K562 (cell line): Measurements from ENCODE around the gene SOCS7. TPM values are rescaled to one million over a fixed set of nuclear protein-coding genes. Genes with fewer than 3 reads are reported as not detected.

Source experiments
- ATAC-seq: fragments of 200-7000 bp; cut with Tn5 transposase; 3 replicates; pipeline ENCODE4 v1.9.1; 2020; ENCODE audit warnings: moderate library complexity
- BruUV-seq: library from RNA; stranded (reverse); fragments of 400-500 nt; replicated peaks from 2 replicates; lab custom pipeline; 2021; lab: Mats Ljungman, UMichigan
- CTCF ChIA-PET: fragments of 300-600 bp; formaldehyde crosslinking; extraction: SDS; loops from one replicate; lab custom pipeline; 2021; ENCODE audit warnings: low intra/inter-chr PET ratio; lab: Yijun Ruan, JAX
- POLR2A ChIA-PET: fragments of 300-600, 350-650 bp; sonication (Branson Sonifier 250); formaldehyde crosslinking; extraction: SDS; loops from one replicate; lab custom pipeline; 2021; ENCODE audit warnings: antibody characterized with exemption, inconsistent platforms; lab: Yijun Ruan, JAX
- DNase-seq, 4 experiments: peaks; one replicate each; pipeline versions ENCODE4 v3.0.0 to v3.0.0-alpha.2; 2011 to 2018; ENCODE audit warnings: low spot score in 3 of 4, mixed read lengths in 3 of 4; ENCODE audit errors: extremely low read depth in 1 of 4
- FAIRE-seq: peaks from 2 replicates; lab custom pipeline; 2011; peaks lifted over from hg19 to GRCh38; lab: Jason Lieb, UNC
- H2AFZ ChIP-seq: 2 replicates; pipeline ENCODE4 v1.6.0; 2011; ENCODE audit warnings: low read depth, low read length, control low read depth, inconsistent platforms
- H3K27ac ChIP-seq: fragments of 200-600 bp; 3 replicates; pipeline ENCODE4 v1.8.0; 2011; ENCODE audit warnings: low read depth, mild to moderate bottlenecking, control low read depth, inconsistent platforms, low read length, moderate library complexity, mixed read lengths; ENCODE audit errors: extremely low read depth
- H3K27me3 ChIP-seq, 2 experiments: fragments of 300-600 bp in 1 of 2; 2 replicates in 1 of 2; 3 replicates in 1 of 2; pipeline versions ENCODE4 v1.6.0 to v1.8.0; 2011; ENCODE audit warnings: inconsistent platforms in 2 of 2, low read length in 2 of 2, mild to moderate bottlenecking in 1 of 2, mixed read lengths in 1 of 2, moderate library complexity in 1 of 2; ENCODE audit not compliant: control insufficient read depth in 2 of 2, insufficient read depth in 2 of 2
- H3K36me3 ChIP-seq: fragments of 300-600 bp; 3 replicates; pipeline ENCODE4 v1.8.0; 2011; ENCODE audit warnings: mild to moderate bottlenecking, low read length, inconsistent platforms; ENCODE audit not compliant: control insufficient read depth, insufficient read depth
- H3K4me1 ChIP-seq, 2 experiments: fragments of 200-600 bp in 1 of 2; replicated peaks in 1 of 2; 2 replicates in 1 of 2; 3 replicates in 1 of 2; pipeline versions ENCODE4 v1.5.1 to v1.8.0; 2011; ENCODE audit warnings: inconsistent platforms in 2 of 2, low read length in 2 of 2, mild to moderate bottlenecking in 1 of 2, mixed read lengths in 1 of 2, moderate library complexity in 1 of 2; ENCODE audit not compliant: control insufficient read depth in 2 of 2, insufficient read depth in 2 of 2
- H3K4me2 ChIP-seq: 2 replicates; pipeline ENCODE4 v1.6.1; 2011; ENCODE audit warnings: low read length, control low read depth, inconsistent platforms, mixed read lengths; ENCODE audit not compliant: insufficient read depth
- H3K4me3 ChIP-seq: fragments of 200-600 bp; sonication (generic), shearing (Covaris generic); 2 replicates; pipeline ENCODE4 v1.5.1; 2016; ENCODE audit warnings: control low read depth, inconsistent platforms
- H3K79me2 ChIP-seq: fragments of 200-600 bp; 3 replicates; pipeline ENCODE4 v1.8.0; 2011; ENCODE audit warnings: low read length, inconsistent platforms; ENCODE audit not compliant: control insufficient read depth, insufficient read depth
- H3K9ac ChIP-seq, 2 experiments: 2 replicates each; pipeline versions ENCODE4 v1.6.0 to v1.6.1; 2011; ENCODE audit warnings: low read depth in 2 of 2, low read length in 2 of 2, control low read depth in 1 of 2, inconsistent platforms in 1 of 2, mild to moderate bottlenecking in 1 of 2, mixed read lengths in 1 of 2; ENCODE audit not compliant: insufficient read depth in 1 of 2
- H3K9me1 ChIP-seq: one replicate; pipeline ENCODE4 v1.6.0; 2011; ENCODE audit warnings: inconsistent platforms, mild to moderate bottlenecking, low read length, moderate library complexity; ENCODE audit not compliant: control insufficient read depth, insufficient read depth
- H3K9me3 ChIP-seq: replicated peaks from 2 replicates; pipeline ENCODE4 v1.5.1; 2011; ENCODE audit warnings: low read depth, low read length, inconsistent platforms; ENCODE audit not compliant: control insufficient read depth, insufficient read depth
- H4K20me1 ChIP-seq: replicated peaks from 2 replicates; pipeline ENCODE4 v1.6.1; 2011; ENCODE audit warnings: low read length, inconsistent platforms, mixed read lengths; ENCODE audit not compliant: control insufficient read depth, insufficient read depth
- BACH1 ChIP-seq: fragments of 200-800 bp; sonication (Bioruptor generic); IDR thresholded peaks from 2 replicates; pipeline ENCODE4 v1.6.1; 2016; ENCODE audit warnings: missing genetic modification characterization, missing compliant biosample characterization
- CBX2 ChIP-seq: fragments of 200-600 bp; sonication (generic); IDR thresholded peaks from one replicate; pipeline ENCODE4 v1.6.1; 2012; ENCODE audit warnings: mild to moderate bottlenecking, low read length, inconsistent platforms; ENCODE audit not compliant: insufficient read depth, poor library complexity, severe bottlenecking
- CEBPG ChIP-seq, 3 experiments: fragments of 200-800 bp in 1 of 3; sonication (Bioruptor generic) in 1 of 3; sonication (generic) in 1 of 3; formaldehyde crosslinking in 1 of 3; IDR thresholded peaks in 2 of 3; conservative IDR thresholded peaks in 1 of 3; 2 replicates each; pipeline versions ENCODE4 v1.6.1 to v1.8.0; 2016 to 2022; ENCODE audit warnings: missing compliant biosample characterization in 2 of 3, missing genetic modification characterization in 2 of 3, mild to moderate bottlenecking in 1 of 3, missing genetic modification reagents in 1 of 3
- FOSL1 ChIP-seq: fragments of 200-800 bp; sonication (Bioruptor generic); conservative IDR thresholded peaks from 2 replicates; pipeline ENCODE4 v1.6.1; 2016; ENCODE audit warnings: missing genetic modification characterization, missing compliant biosample characterization
- KAT2B ChIP-seq: IDR thresholded peaks from one replicate; pipeline ENCODE4 v1.6.1; 2012; ENCODE audit warnings: low read depth, mild to moderate bottlenecking, control low read depth, inconsistent platforms, low read length, moderate library complexity
- SREBF1 ChIP-seq: fragments of 150-350 bp; IDR thresholded peaks from 2 replicates; pipeline ENCODE4 v1.6.1; 2014; ENCODE audit warnings: antibody characterized with exemption, low read depth, low read length, borderline replicate concordance
- ZNF12 ChIP-seq: sonication (generic); formaldehyde crosslinking; IDR thresholded peaks from 2 replicates; pipeline ENCODE4 v1.4.0; 2020; ENCODE audit warnings: mild to moderate bottlenecking, missing genetic modification reagents
- ZNF707 ChIP-seq: fragments of 250-450 bp; sonication (Bioruptor Pico); conservative IDR thresholded peaks from 2 replicates; pipeline ENCODE4 v1.8.0; 2022; ENCODE audit warnings: inconsistent platforms, mild to moderate bottlenecking, moderate library complexity
- WGBS: fragments of 100-300 bp; shearing (Covaris generic); methylation state at CpG from one replicate; pipeline ENCODE4 v1.1.6; 2016; ENCODE audit warnings: low coverage, mixed read lengths; ENCODE audit not compliant: insufficient coverage; ENCODE audit errors: missing lambda C conversion rate; 5-methylcytosine and 5-hydroxymethylcytosine counted together
- in situ Hi-C: fragments of 300-500 bp; cut with MboI; formaldehyde crosslinking; loops from 4 replicates; pipeline ENCODE4 v1.15.0; 2018; ENCODE audit warnings: inconsistent platforms, mixed read lengths
- intact Hi-C: fragments of 100-400 bp; cut with micrococcal nuclease; formaldehyde crosslinking; loops from 2 replicates; pipeline ENCODE4 v1.14.2; 2022
- polyA plus RNA-seq, 8 experiments: library from polyadenylated mRNA; depleted of rRNA in 4 of 8; stranded (reverse) in 5 of 8; unstranded in 3 of 8; fragments of >200 nt; fragmentation: Nextera tagmentation in 2 of 8; fragmentation: Illumina TruSeq in 1 of 8; extraction: Ambion mirVana in 2 of 8; extraction: Trizol in 1 of 8; gene quantifications; 2 replicates each; pipeline versions ENCODE4 v1.2.1 to v1.2.3, GENCODE V29; 2011 to 2014; ENCODE audit warnings: inconsistent platforms in 1 of 8, missing spikeins in 1 of 8
- total RNA-seq, 7 experiments: library from RNA; depleted of rRNA in 6 of 7; stranded (reverse); fragments of >200 nt in 6 of 7; fragmentation: Illumina TruSeq in 2 of 7; extraction: Trizol in 2 of 7; gene quantifications; 2 replicates each; pipeline versions ENCODE4 v1.2.1 to v1.2.3, GENCODE V29; 2011 to 2021; ENCODE audit warnings: low replicate concordance in 1 of 7

Gene SOCS7
- total and polyA plus RNA-seq, 9 of the 15 experiments (the other 6 are each of a cell fraction or from before 2014, with no cell fraction given) = 0.94 to 14.5 (median 8.2) TPM

- Histone ChIP-seq H2AFZ (no peak overlapping the region), H3K4me3 (no peak overlapping the region), H4K20me1 (peaks cover 8% of the 10 kb centered on the region), H3K4me1 (peaks cover 30 to 41% of the 10 kb centered on the region in 2 experiments), H3K36me3 (no peaks in the 10 kb centered on the region), H3K9ac (no peak overlapping the region; a peak in 1 of 4 replicates), H3K4me2 (no peak overlapping the region), H3K27me3 (peaks cover 13 to 40% of the 10 kb centered on the region in 2 experiments; a peak in 4 of 5 replicates), H3K9me1 (no peaks in the 10 kb centered on the region), H3K27ac (no peak overlapping the region), H3K9me3 (no peaks in the 10 kb centered on the region), H3K79me2 (no peaks in the 10 kb centered on the region)
- BruUV-seq = no TSS peak
- TF ChIP-seq KAT2B (no peak), FOSL1 (tag) (0 out of 2 replicates have a peak, but pooled peaks have one; percentile 6), ZNF12 (CRISPR knock-in tag) (no peak), ZNF707 (CRISPR knock-in tag) (no peak), CEBPG (CRISPR knock-in tag; IDR thresholded peaks at IDR 0.05) (no peak), CEBPG (tag; conservative IDR thresholded peaks at IDR 0.05 in 1 of 2, IDR thresholded peaks at IDR 0.05 in 1 of 2) (0 out of 4 replicates have a peak, but pooled peaks of 1 of the 2 experiments have one; percentile 4), BACH1 (tag) (peak; percentile 9; the same call in 1 of the 2 replicates), CBX2 (no peak), SREBF1 (no peak)
- in situ Hi-C loops = no loop called here
- peak; percentile 26 for ATAC-seq
- 0% methylated on average over 1 of the region's 1 CpG for WGBS
- DNase-seq = peak in 1 of 4 experiments; percentile 20
- ChIA-PET POLR2A (interaction anchor here (0.7 kb wide), 1 partner anchor 155 kb away, joined by 3 read pairs; no protein-coding TSS in a partner anchor), CTCF (interaction anchor here (1.1 to 4.2 kb wide), 2 partner anchors 67 to 86 kb away, joined by 3 to 42 read pairs; partner anchors contain the start of gene SOCS7)
- no peak for FAIRE-seq
- intact Hi-C loops = no loop called here
Measured at GRCh38 chr17:38416840-38417209, 65.2 kb downstream of the SOCS7 start.
